ENCODE data around the gene TRIM66.

The TRIM66 gene

DNA sequence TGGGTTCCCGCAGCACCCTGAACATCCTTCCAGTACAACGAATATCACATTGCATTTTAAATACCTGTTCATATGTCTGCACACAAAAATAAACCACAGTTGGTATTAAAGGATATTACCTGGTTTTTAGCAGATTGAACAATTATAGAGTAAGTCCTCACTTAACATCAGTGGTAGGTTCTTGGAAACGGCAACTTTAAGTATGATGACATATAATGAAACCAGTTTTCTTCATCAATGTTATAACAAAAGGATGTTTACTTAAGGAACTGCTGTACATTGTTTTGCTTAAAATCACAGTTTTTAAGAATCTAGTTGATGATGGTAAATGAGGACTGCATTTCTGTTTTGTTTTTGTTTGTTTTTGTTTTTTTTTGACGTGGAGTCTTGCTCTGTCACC is 28.0 kb downstream of the TRIM66 start:
- DNase-seq (ENCODE audit: low spot score), result no peak

DNA sequence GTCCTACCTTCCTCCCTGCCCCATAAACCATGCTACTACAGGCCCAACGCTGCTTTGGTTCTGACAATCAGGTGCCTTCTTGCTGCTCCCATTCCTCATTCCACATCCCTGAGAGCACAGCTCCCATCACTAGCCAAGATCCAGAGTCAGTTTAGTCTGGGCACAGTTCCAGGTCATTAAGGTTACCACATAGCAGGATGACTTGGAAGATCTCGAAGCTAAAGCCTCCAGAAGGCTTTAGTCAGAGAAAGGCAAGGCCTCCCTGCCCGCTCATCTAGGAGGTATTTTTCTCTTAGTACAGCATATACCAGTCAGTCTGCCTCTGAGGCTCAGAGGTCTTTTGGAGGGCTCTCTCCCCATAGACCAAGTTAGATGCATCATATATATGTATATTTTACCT is 30.3 kb downstream of the TRIM66 start:
- no peak for DNase-seq (ENCODE audit: low spot score)

- DNase-seq (ENCODE audit: low spot score), result no peak
Observed at GRCh38 chr11:8650401-8650990, 32.0 kb downstream of the TRIM66 start.

DNA sequence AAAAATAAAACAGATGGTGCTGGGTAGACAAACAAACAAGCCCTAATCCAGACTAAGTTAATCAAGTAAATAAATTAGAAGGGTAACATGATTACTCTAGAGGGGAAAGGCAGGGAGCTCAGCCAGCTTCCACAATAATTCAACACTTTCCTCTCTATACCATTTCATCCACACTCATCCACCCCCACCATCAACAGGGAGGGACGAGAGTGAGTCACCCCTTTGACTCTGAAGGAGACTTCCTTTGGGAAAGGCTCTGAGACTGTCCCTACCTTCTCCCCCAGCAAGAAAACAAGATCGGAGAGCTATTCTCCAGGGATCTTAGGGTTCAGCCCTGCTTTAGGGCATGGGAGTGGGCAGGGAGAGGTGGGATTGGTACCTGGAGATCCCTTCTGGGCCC is 33.1 kb downstream of the TRIM66 start:
- no peak for DNase-seq (ENCODE audit: low spot score)

DNA sequence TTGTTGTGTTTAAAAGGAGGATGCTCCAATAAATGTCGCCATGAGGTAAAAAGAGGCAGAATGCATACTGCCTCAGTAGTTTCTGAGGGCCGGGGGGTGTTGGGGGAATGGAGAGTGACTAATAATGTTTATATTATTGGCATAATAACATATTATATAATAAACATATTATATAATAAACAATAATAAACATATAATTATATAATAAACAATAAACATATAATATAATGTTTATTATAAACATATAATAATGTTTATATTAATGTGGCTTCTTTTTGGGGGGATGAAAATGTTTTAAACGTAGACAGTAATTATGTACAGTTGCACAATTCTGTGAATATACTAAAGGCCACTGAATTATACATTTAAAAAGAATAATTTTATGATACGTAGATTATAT is 35.6 kb downstream of the TRIM66 start:
- no peak for DNase-seq (ENCODE audit: low spot score)

GRCh38 chr11:8642196-8642841 is 40.1 kb downstream of the TRIM66 start:
- no peak for DNase-seq (ENCODE audit: low spot score)

- no peak for DNase-seq (ENCODE audit: low spot score)
Observed at GRCh38 chr11:8641332-8641731, 41.1 kb downstream of the TRIM66 start.

DNA sequence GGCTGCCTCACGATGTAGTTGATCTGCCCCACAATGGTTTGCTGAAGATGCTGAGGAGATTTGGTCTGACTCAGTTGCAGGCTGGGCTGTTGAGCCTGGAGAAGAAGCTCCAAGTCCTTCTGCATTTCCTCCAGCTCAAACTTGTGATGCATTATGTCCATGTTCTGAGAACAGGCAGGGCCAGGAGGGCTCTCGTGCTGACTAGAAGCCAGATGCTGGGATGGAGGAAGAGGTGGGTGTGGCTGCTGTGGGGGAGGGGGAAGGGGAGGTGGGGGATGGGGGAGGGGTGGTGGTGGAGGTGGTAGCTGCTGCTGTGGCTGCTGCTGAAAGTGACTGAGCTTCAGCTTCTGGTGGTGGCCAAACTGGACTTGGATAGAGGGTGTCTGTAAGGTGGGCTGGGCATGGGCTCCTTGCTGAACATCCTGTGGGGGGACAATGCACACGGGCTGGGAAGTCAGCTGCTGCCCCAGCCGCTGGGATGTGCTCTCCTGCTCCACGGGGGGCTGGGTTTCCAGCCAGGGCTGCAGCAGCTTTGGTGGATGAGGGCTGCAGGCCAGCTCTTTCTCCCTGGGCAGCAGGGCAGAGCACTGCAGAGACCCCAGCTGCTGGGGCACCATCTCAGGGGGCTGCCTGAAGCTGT is 42.1 kb downstream of the TRIM66 start:
- DNase-seq (ENCODE audit: low spot score), result no peak

GRCh38 chr11:8639655-8640054 is 42.8 kb downstream of the TRIM66 start:
- no peak for DNase-seq (ENCODE audit: low spot score)

DNA sequence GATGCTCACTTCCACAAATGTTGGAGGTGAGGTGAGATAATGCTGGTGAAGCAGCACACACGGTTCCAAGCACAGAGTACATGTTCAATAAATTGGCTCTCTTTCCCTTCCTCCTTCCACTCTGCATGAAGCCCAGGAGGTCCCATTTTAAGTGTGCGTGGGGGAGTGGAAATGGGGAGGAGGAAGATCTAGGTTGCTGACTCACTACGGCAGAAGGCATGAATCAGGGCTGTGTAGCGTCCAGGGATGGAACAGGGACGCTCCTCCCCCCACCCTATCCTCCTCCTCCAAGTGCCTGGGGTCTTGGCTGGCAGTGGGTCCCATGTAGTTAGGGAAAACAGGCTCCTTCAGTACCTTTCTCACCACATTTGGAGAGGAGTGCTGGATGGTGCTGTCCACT is 44.2 kb downstream of the TRIM66 start:
- no peak for DNase-seq (ENCODE audit: low spot score)

DNA sequence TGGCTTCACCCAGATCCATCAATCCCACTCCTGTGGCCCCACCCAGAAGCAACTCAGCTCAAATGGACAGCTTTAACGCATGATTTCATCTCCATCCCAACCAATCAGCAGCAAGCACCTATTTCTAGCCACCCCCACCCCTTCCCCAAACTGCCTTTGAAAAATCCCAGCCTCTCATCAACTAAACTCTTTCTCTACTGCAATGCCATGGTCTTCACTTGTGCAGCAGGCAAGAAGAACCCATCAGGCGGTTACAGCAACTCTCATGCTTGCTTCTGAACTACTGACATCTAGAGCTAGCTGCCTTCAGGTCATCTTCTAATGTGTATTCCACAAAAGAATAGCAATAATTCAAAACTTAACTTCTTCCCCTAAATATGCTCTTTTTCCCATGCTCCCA is 46.3 kb downstream of the TRIM66 start:
- no peak for DNase-seq (ENCODE audit: low spot score)

DNA sequence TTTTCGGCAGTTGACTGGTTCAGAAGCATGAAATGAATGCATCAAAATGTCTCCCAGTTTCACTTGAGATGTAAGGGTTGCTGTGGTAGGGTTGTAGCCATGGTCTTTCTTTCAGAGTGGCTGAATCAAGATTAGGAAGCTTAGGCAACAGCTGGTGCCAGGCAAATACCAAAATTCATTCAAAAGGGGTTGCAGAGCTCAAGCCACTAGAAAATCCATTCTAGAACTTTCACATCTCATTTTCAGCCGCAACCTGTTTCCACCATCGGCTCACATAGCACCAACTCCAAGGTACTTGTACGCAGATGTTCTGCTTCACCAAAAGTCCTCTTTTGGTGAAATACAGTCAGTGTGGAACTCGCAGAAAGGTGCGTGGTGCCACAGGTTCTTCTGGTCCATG is 48.0 kb downstream of the TRIM66 start:
- DNase-seq (ENCODE audit: low spot score), result no peak

GRCh38 chr11:8631395-8632118 is 50.9 kb downstream of the TRIM66 start:
- DNase-seq (ENCODE audit: low spot score), result no peak

DNA sequence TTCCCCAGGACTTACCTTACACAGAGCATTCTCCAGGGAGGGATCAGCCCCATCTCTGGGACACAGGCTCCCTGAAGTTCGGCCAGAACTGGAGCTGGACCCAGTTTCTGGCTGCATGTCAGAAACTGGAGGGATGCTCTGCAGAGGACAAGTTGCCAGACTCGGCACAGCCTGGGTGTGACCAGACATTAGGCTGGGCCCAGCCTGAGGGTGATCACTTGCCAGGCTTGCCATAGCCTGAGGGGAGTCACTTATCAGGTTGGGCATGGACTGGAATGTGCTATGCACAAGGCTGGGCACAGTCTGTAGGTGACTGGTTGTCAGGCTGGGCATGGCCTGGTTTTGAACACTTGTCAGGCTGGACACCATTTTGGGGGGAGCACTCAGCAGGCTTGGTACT is 57.8 kb downstream of the TRIM66 start:
- DNase-seq (ENCODE audit: low spot score), result no peak

DNA sequence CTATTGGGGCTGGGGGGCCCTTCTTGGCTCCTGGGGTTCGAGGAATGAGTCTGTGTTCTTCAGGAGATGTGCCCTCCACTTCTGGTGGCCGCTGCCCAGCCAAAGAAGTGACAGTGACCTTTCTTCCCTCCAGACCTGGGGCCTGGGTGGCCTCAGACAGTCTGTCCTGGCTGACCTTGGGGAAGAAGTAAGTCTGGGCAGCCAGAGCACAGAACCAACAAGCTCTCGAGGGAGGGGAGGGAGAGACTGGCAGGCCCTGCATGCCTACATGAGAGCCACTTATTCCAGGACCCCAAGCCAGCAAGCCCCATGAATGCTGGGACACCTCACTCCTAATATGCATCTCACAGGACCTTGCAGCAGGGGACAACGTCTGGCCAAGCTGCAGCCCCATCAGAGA is 61.3 kb downstream of the TRIM66 start:
- DNase-seq (ENCODE audit: low spot score), result no peak

DNA sequence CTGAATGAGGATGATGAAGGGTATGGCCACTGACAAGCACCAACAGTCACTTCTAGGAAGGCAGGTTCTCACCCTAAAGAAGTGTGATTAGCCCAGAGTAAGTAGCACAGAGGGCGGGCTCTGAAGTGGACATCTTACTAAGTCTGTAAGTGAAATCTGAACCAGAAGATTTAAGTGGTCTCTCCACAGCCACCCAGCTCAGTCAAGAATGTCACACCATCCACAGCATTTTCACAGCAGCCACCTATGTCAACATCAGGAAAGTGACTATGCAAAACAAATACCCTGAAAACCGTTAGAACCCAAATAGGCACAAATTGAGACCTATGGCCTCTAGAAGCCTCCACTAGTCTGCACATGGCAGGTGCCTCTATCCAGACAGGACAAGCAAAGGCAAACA is 65.4 kb downstream of the TRIM66 start:
- no peak for DNase-seq (ENCODE audit: low spot score)

DNA sequence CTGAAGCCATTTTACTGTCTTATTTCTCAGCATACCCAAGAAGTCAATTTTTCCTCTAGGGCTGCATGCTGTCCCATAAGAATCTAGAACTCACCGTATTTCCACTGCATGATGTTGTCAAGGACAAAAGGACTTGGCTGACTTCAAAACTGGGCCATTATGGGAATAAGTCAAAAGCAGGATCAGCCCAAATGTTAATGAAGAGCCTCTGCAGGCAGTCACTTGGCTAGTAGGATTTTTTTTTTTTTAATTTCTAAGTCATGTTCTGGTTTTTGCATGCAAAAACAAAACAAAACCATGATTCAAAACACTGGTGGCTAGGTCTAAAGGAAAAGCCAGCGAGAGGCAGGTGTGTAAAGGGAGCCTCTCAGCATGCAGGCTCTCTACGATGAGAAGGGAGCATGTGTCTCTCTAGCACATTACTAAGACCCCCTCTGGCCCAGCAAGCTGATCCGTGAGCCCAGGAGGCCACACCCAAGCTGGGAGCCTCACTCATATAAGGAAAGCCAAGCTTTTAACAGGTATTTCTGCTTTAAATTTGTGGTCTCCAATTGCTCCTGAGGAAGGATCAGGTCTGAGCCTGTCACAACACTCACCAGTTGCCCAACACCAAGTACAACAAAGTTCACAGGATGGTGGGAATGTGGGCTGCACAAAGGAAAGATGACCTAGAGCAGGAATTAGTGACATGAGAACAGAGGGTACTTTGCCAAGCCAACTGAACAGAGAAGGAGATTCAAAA is 67.0 kb downstream of the TRIM66 start:
- DNase-seq (ENCODE audit: low spot score), result no peak

GRCh38 chr11:8614497-8614896 is 68.0 kb downstream of the TRIM66 start:
- DNase-seq (ENCODE audit: low spot score), result no peak

DNA sequence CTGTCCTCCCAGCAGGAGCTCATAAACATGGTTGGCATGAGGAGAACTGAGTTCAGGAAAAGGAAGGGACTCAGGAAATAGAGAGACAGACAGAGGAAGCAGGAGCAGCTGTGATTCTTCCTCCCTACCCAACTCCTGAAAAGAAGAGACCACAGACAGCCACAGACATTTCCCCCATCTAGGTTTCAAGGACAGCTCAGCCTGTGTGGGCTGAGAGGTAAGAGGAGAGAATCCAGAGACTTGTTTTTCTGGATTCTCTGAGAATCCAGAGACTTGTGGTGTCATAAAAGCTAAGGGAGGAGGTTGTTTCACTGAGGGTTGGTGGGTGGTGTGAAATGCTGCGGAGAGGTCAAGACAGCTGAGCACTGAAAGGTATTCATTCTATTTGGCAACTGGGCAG is 69.4 kb downstream of the TRIM66 start:
- DNase-seq (ENCODE audit: low spot score), result no peak

DNA sequence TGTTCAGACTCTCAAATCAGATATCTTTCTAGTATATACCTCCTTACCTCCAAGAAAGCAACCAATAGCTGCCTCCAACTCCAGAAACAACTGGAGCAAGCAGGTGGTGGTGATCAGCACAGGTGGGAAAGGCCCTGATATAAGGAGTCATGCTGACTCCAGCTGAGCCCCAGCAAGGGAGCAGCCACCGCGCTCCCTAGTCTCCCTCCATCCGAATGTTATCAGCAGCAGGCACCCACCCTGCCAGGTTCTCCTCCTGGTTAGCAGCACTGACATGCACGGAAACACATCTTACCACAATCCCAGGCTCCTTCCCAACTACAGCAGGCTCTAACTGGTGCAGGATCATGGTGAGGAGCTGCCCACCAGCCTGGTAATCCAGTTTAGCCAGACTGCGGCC is 69.9 kb downstream of the TRIM66 start:
- DNase-seq (ENCODE audit: low spot score), result no peak

GRCh38 chr11:8610532-8611116 is 71.8 kb downstream of the TRIM66 start:
- DNase-seq (ENCODE audit: low spot score), result no peak

DNA sequence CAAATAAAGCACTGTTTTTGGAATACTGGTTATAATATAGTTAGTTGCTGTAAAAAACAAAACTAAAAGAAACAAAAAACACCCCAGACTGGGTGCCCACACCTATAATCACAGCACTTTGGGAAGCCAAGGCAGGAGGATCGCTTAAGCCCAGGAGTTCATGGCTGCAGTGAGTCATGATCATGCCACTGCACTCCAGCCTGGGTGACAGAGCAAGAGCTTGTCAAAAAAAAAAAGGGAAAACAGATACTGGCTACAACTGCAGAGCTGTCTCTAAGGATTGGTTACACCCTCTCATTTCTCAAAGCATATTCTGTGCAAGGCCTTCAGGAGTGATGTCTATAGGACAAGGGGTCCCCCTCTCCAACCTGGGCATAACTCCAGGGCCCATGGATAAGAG is 73.8 kb downstream of the TRIM66 start:
- DNase-seq (ENCODE audit: low spot score), result no peak
